OCI-LY3 (cell line): ENCODE measurements around the gene GRM2.

ENCODE experiments used
- H2AFZ ChIP-seq: fragments of 200-600, 300-600 bp; shearing (Covaris generic); 2 replicates; pipeline ENCODE4 v1.6.0; 2014; ENCODE audit warnings: antibody characterized with exemption, low read depth, low read length
- H3K27ac ChIP-seq: fragments of 200-600, 300-600 bp; sonication (generic); 2 replicates; pipeline ENCODE4 v1.5.1; 2014; ENCODE audit warnings: mild to moderate bottlenecking, low read length, moderate library complexity, mixed read lengths
- H3K27me3 ChIP-seq: fragments of 200-600, 300-600 bp; sonication (generic); 2 replicates; pipeline ENCODE4 v1.6.1; 2014; ENCODE audit warnings: low read depth, low read length, mixed read lengths
- H3K36me3 ChIP-seq: fragments of 200-600, 300-600 bp; sonication (generic); replicated peaks from 2 replicates; pipeline ENCODE3; 2014; ENCODE audit warnings: low read depth, low read length, mixed read lengths
- H3K4me1 ChIP-seq: fragments of 300-600, 200-600 bp; sonication (generic); 2 replicates; pipeline ENCODE4 v1.6.1; 2014; ENCODE audit warnings: low read length, mixed read lengths
- H3K4me2 ChIP-seq: fragments of 200-600, 300-600 bp; sonication (generic); 2 replicates; pipeline ENCODE4 v1.6.1; 2014; ENCODE audit warnings: low read length, mixed read lengths
- H3K4me3 ChIP-seq: fragments of 300-600, 200-600 bp; sonication (generic); 2 replicates; pipeline ENCODE4 v1.5.1; 2014; ENCODE audit warnings: antibody characterized with exemption, mild to moderate bottlenecking, low read length, moderate library complexity
- H3K79me2 ChIP-seq: fragments of 300-600, 200-600 bp; shearing (Covaris generic); 2 replicates; pipeline ENCODE4 v1.6.1; 2014; ENCODE audit warnings: mild to moderate bottlenecking, low read length, mixed read lengths
- H3K9ac ChIP-seq: fragments of 300-600, 200-600 bp; shearing (Covaris generic); 2 replicates; pipeline ENCODE4 v1.6.0; 2014; ENCODE audit warnings: mild to moderate bottlenecking, low read length, moderate library complexity
- H3K9me3 ChIP-seq: fragments of 200-600, 300-600 bp; shearing (Covaris generic); 2 replicates; pipeline ENCODE4 v1.6.1; 2014; ENCODE audit warnings: low read length, mixed read lengths; ENCODE audit not compliant: insufficient read depth
- H4K20me1 ChIP-seq: fragments of 200-600, 300-600 bp; sonication (generic); 2 replicates; pipeline ENCODE4 v1.6.1; 2016; ENCODE audit warnings: low read length, mixed read lengths; ENCODE audit not compliant: insufficient read depth
- EZH2phosphoT487 ChIP-seq: fragments of 200-600 bp; shearing (Covaris generic); IDR thresholded peaks from 2 replicates; pipeline ENCODE4 v1.6.1; 2018; ENCODE audit warnings: antibody characterized with exemption, mixed run types, low read depth
- TF ChIP-seq, protein P1 (sequence below): fragments of 200-600, 300-600 bp; sonication (generic); IDR thresholded peaks from 2 replicates; pipeline ENCODE4 v1.5.1; 2014; ENCODE audit warnings: antibody characterized with exemption, low read length, low read depth

The GRM2 gene

DNA sequence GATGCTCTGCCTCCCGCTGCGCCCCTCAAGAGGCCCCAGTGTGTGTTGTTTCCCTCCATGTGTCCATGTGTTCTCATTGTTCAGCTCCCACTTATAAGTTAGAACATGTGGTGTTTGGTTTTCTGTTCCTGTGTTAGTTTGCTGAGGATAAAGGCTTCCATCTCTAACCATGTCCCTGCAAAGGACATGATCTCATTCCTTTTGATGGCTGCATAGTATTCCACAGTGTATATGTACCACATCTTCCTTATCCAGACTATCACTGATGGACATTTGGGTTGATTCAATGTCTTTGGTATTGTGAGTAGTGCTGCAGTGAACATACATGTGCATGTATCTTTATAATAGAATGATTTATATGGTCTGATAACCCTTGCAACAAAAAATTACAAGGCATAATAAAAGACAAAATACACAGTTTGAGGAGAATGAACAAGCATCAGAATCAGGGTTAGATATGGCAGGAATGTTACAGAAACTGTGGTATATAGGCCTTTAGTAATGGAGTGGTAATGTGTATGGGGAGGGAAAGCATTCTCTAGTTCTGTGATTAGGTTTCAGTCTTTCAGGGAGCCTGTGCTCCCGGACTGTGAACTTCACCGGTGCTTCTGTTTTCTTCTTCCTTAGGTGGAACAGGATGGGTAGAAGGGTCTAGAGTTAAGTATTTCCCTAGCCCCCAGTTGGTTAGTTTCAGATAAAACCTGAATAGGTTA is 27.1 kb downstream of the GRM2 start:
- no peaks in the 10 kb centered on the region for H3K27me3 ChIP-seq
- no peaks in the 10 kb centered on the region for H4K20me1 ChIP-seq
- H3K4me1 ChIP-seq: peaks cover 32% of the 10 kb centered on the region
- H3K9me3 ChIP-seq: no peaks in the 10 kb centered on the region
- H3K4me3 ChIP-seq: peak overlapping the region; percentile 61
- H3K36me3 ChIP-seq: no peaks in the 10 kb centered on the region
- H2AFZ ChIP-seq: peak overlapping the region; percentile 80
- peak overlapping the region; percentile 44 for H3K9ac ChIP-seq
- H3K4me2 ChIP-seq: peak overlapping the region; percentile 71
- no peak for TF ChIP-seq EZH2phosphoT487
- TF ChIP-seq, protein P1, sequence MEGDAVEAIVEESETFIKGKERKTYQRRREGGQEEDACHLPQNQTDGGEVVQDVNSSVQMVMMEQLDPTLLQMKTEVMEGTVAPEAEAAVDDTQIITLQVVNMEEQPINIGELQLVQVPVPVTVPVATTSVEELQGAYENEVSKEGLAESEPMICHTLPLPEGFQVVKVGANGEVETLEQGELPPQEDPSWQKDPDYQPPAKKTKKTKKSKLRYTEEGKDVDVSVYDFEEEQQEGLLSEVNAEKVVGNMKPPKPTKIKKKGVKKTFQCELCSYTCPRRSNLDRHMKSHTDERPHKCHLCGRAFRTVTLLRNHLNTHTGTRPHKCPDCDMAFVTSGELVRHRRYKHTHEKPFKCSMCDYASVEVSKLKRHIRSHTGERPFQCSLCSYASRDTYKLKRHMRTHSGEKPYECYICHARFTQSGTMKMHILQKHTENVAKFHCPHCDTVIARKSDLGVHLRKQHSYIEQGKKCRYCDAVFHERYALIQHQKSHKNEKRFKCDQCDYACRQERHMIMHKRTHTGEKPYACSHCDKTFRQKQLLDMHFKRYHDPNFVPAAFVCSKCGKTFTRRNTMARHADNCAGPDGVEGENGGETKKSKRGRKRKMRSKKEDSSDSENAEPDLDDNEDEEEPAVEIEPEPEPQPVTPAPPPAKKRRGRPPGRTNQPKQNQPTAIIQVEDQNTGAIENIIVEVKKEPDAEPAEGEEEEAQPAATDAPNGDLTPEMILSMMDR: no peak
- peak overlapping the region; percentile 72 for H3K27ac ChIP-seq
- no peaks in the 10 kb centered on the region for H3K79me2 ChIP-seq

DNA sequence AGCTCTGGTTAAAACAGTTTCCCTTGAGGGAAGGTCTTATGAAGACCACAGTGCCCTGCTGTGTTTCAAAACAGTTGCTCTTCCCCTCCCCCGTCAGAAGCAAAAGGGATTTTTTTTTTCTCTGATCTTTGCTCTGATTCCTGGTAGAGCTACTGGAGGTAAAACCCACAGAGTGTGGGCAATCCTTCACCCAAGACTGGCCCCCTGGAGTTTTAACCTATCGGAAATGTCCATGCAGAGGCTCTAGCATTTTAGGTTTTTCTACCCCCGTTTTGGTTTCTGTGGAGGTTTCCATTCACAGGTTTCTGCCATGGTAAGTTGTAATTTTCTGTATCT is 27.7 kb downstream of the GRM2 start:
- H4K20me1 ChIP-seq: no peaks in the 10 kb centered on the region
- peak overlapping the region; percentile 44 for H3K9ac ChIP-seq
- no peaks in the 10 kb centered on the region for H3K9me3 ChIP-seq
- H3K4me2 ChIP-seq: peak overlapping the region; percentile 71
- no peaks in the 10 kb centered on the region for H3K27me3 ChIP-seq
- no peaks in the 10 kb centered on the region for H3K79me2 ChIP-seq
- H2AFZ ChIP-seq: peak overlapping the region; percentile 80
- no peaks in the 10 kb centered on the region for H3K36me3 ChIP-seq
- H3K4me1 ChIP-seq: peaks cover 32% of the 10 kb centered on the region
- peak overlapping the region; percentile 61 for H3K4me3 ChIP-seq
- H3K27ac ChIP-seq: peak overlapping the region; percentile 72
- TF ChIP-seq, protein P1: no peak
- TF ChIP-seq EZH2phosphoT487: no peak

DNA sequence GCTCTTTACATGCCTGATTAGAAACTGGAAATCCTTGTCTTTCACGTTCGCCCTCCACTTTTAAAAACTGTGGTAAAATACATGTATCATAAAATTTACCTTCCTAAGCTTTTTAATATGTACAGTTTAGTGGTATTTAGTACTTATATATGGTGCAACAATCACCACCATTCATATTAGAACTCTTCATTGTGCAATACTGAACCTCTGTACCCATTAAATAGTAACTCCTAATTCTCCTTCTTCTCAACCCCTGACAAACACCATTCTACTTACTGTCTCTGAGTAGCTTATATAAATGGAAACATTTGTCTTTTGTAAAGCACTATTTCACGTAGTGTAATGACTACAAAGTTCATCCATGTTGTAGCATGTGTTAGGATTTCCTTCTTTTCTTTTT is 28.2 kb downstream of the GRM2 start:
- Histone ChIP-seq H3K36me3 (no peaks in the 10 kb centered on the region), H3K27ac (peak overlapping the region; percentile 72), H3K9ac (peak overlapping the region; percentile 44), H2AFZ (peak overlapping the region; percentile 80), H3K4me2 (peak overlapping the region; percentile 71), H4K20me1 (no peaks in the 10 kb centered on the region), H3K27me3 (no peaks in the 10 kb centered on the region), H3K79me2 (no peaks in the 10 kb centered on the region), H3K4me3 (peak overlapping the region; percentile 61), H3K9me3 (no peaks in the 10 kb centered on the region), H3K4me1 (peaks cover 32% of the 10 kb centered on the region)
- TF ChIP-seq, protein P1: no peak
- TF ChIP-seq EZH2phosphoT487: no peak

DNA sequence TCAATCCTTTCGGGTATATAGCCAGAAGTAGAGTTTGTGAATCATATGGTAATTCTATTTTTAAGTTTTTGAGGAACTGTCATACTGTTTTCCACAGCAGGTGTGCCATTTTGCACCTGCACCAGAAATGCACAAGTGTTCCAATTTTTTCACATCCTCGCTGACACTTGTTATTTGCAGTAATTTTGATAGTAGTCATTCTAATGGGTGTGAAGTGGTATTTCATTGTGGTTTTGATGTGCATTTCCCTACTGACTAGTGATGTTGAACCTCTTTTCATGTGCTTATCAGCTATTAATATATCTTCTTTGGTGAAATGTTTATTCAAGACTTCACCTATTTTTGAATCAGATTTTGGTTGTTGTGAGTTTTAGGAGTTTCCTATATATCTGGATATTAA is 29.1 kb downstream of the GRM2 start:
- Histone ChIP-seq H2AFZ (no peak overlapping the region), H3K79me2 (no peaks in the 10 kb centered on the region), H3K4me3 (no peak overlapping the region), H3K9ac (no peak overlapping the region), H4K20me1 (no peaks in the 10 kb centered on the region), H3K27me3 (no peaks in the 10 kb centered on the region), H3K36me3 (no peaks in the 10 kb centered on the region), H3K4me1 (peaks cover 32% of the 10 kb centered on the region), H3K4me2 (peak overlapping the region; percentile 26), H3K9me3 (no peaks in the 10 kb centered on the region), H3K27ac (peak overlapping the region; percentile 11; the same call in 1 of the 2 replicates)
- no peak for TF ChIP-seq EZH2phosphoT487
- TF ChIP-seq, protein P1: no peak
